ENCODE results near the gene SMARCC1.

The SMARCC1 gene

GRCh38 chr3:47635536-47635935, 146.2 kb downstream of the SMARCC1 start:
- DNase-seq (ENCODE audit: low read depth in 2 of 2) = no peak

DNA sequence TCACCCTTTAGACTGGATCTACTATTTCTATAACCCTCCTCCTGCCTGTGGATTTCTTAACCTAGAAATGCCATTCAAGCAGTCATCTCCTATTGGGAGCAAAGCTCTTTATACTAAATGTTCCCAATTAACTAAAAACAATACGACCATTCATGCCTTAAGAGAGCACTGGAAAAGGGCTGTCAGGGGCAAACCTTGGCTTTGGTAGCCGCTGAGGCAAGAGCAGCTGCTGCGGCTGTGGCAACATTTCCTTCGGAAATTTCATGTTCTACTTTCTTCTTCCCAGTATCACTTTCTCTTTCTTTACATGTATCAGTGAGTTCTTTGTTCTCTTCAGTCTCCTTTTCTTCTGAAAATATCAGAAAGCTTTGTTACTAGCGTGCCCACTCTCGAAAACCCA, 146.7 kb downstream of the SMARCC1 start:
- DNase-seq (ENCODE audit: low read depth in 2 of 2) = no peak

DNA sequence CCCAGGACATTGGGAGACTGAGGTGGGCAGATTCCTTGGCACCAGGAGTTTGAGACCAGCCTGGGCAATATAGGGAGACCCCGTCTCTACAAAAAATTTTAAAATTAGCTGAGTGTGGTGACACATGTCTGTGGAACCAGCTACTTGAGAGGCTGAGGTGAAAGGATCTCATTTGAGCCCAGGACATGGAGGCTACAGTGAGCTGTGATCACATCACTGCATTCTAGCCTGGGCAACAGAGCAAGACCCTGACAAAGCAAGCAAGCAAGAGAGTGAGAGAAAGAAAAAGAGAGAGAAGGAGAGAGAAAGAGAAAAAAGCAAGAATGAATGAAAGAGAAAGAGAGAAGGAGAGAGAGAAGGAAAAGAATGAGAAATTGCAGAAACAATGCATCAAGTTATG, 150.9 kb downstream of the SMARCC1 start:
- DNase-seq (ENCODE audit: low read depth in 2 of 2) = no peak

DNA sequence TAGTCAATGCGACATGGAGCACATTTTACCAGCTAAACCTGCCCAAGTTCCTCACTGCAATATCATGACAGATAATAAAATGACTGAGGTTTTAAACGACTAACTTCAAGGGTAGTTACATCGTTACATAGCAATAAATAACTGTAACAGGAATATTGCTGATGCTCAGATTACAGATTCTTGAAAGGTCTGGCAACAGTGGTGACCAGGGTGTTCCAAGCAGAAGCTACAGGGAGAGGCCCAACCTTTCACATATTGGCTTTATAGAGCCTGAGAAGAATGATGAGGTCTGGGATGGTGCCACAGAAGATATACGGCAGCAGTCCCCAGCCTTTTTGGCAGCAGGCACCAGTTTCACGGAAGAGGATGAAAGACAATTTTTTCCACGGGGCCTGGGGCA, 151.9 kb downstream of the SMARCC1 start:
- DNase-seq (ENCODE audit: low read depth in 2 of 2) = no peak

DNA sequence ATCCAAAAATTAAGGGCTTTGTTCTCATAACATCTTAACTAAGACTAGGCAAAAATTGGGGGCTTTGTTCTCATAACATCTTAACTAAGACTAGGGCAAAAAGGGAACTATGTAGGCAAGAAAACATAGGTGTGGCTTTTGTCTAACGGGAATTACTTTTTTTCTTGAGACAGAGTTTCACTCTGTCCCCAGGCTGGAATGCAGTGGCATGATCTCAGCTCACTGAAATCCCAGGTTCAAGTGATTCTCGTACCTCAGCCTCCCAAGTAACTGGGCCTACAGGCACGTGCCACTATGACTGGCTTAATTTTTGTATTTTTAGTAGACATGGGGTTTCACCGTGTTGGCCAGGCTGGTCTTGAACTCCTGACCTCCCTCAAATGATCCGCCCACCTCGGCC, 153.3 kb downstream of the SMARCC1 start:
- DNase-seq (ENCODE audit: low read depth in 2 of 2) = no peak

DNA sequence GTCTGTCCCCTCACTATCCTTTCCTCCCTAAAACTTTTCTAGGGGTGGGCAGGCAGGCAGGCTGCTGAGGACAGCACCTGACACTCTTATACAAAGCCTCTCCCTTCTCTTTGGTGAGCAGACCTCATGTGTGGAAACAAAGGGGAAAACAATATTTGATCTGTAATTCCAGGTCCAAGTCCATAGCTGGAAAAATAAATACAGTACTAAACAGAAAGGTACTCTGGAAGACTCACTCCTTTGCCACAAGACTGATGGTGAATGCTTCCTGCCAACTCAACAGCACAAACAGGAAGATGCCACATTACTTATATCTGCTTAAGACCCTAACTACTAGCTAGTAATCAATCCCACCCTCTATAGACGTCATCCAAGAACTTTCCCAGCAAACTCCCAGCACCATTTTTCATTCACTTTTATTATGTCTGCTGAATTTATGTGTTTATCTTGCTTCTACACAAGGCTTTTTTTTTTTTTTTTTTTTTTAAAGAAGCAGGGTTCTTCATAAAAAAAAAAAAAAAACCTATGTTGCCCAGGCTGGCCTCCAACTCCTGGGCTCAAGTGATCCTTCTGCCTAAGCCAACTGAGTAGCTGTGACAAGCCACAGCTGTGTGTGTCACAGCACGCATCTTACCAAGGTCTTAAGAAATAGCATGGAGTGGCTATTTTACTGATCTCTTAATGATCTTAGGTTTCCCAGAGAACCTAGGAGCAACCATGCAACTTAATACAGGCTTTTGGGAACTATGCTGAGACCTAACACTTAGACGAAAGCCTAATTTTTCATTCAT, 158.8 kb downstream of the SMARCC1 start:
- no peak for DNase-seq (ENCODE audit: low read depth in 2 of 2)

GRCh38 chr3:47617086-47618010, 164.3 kb downstream of the SMARCC1 start:
- no peak for DNase-seq (ENCODE audit: low read depth in 2 of 2)

DNA sequence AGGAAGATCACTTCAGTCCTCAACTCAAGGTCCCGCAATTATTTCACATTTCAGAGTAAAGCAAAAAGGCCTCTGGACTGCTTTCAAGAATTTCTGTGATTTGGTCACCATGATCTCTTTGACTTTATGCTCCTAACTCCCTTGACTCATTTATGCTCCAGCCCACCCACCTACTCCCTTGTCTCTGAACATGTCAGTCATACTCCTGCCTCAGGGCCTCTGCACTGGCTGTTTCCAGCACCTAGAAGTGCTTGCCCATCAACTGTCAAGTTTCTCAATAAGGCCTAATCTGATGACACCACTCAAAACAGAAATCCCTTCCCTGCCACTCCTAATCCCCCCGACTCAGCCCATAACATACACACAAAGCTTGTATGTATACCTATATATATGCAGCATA, 166.9 kb downstream of the SMARCC1 start:
- no peak for DNase-seq (ENCODE audit: low read depth in 2 of 2)

DNA sequence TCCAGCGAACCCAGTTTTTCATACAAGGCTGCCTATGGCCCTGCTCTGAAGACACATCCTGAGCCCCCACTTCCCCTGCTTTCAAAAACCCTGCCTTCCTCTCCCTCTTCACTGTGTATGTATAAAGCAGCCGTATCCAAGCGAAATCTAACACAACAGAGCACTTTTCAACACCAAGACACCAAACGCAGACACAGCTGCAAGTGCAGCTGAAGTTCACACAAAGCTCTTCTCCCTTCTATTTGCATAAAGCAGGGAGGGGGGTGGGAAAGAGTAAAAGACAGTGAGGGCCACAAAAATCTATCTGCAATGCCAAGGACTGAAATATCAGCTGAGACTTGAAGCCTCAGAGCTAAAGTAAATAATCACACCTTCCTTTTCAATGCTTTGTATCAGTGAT, 168.0 kb downstream of the SMARCC1 start:
- no peak for DNase-seq (ENCODE audit: low read depth in 2 of 2)

GRCh38 chr3:47612879-47613278, 168.8 kb downstream of the SMARCC1 start:
- no peak for DNase-seq (ENCODE audit: low read depth in 2 of 2)

DNA sequence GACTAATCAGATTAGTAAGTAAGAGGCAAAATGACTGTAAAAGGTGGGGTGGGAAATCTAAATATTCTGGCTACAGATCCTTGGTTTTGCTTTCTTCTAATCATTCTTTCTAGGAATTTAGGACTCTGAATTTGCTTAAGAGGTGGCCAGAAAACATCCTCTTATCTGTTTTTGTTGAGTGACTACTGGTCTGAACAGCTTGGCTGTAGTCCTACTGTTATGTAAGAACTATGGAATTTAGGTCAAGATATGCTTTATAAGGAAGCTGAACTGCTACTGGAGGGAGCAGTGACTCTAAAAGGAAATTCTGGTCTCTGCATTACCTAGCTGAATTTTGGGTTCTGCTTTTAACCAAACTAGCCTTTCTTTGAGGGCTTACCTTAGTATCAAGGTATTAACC, 169.5 kb downstream of the SMARCC1 start:
- no peak for DNase-seq (ENCODE audit: low read depth in 2 of 2)

DNA sequence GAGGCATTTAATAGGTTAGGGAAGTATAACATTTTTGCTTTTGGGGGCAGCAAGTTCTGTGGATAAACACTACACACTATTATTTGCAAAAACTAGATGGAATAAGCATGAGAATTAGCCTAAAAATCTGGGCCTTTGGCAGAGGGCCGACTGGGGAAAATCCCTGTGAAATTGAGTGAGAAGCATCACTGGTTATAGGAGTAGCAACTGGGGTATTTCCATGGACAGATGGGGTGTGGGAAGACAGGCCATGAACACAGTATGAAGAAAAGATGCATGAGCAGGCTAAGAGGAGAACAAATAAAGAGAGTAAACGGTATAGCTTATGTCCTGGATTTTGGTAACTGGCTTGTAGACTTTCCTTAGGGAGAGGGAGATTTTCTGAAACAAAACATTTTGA, 170.1 kb downstream of the SMARCC1 start:
- DNase-seq (ENCODE audit: low read depth in 2 of 2) = no peak

GRCh38 chr3:47610583-47610982, 171.1 kb downstream of the SMARCC1 start:
- DNase-seq (ENCODE audit: low read depth in 2 of 2) = no peak

- DNase-seq (ENCODE audit: low read depth in 2 of 2) = no peak
These were observed 174.4 kb downstream of the SMARCC1 start for GRCh38 chr3:47607335-47607734.

- no peak for DNase-seq (ENCODE audit: low read depth in 2 of 2)
These were observed 175.5 kb downstream of the SMARCC1 start for GRCh38 chr3:47606165-47606564.

DNA sequence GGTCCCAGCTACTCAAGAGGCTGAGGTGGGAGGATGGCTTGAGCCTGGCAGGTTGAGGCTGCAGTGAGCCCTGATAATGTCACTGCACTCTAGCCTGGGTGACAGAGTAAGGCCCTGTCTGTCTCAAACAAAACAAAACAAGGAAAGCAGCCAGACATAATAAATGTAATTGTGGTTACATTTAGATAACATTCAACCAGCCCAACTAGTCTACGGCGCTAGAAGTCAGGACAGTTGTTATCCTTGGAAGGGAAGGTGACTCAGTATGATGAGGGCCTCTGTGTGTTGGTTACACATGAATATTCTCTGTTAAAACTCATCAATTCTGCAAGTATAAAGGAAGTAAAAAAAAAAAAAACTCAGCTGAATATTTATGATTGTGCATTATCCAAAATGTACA, 176.0 kb downstream of the SMARCC1 start:
- DNase-seq (ENCODE audit: low read depth in 2 of 2) = no peak

- DNase-seq (ENCODE audit: low read depth in 2 of 2) = no peak
These were observed 177.5 kb downstream of the SMARCC1 start for GRCh38 chr3:47604145-47604544.

DNA sequence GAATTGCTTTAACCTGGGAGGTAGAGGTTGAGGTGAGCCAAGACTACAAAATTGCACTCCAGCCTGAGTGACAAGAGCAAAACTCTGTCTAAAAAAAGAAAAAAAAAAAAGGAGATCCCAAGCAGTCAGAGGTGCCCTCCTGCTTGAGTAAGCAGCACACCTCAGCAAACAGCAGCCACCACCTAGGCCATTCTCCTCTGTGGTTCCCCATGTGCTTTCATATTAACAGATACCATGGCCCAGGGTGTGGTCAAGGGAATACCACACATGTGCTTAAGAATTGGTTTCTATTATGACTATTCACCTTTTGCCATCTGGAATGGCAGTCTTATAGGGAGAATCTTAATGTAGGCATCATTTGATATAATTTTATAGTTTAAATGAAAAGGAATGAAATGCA, 178.4 kb downstream of the SMARCC1 start:
- no peak for DNase-seq (ENCODE audit: low read depth in 2 of 2)

- no peak for DNase-seq (ENCODE audit: low read depth in 2 of 2)
These were observed 180.4 kb downstream of the SMARCC1 start for GRCh38 chr3:47601281-47601680.

DNA sequence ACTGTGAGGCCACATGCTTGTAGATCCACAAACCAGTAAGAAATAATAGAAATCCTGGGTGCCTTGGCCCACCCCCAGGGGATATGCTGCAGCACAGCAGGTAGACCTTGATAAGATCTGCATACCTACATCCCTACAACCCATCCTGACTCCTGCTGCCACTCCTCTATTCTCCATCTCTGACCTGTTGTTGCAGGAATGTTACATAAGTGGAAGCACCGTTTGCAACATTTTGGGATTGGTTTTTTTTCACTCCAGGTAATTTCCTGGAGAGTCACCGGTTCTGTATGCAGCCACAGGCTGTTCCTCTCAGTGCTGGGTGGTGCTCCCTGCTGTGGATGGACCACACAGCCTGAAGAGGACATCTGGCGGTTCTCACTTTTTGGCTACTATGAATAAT, 186.9 kb downstream of the SMARCC1 start:
- no peak for DNase-seq (ENCODE audit: low read depth in 2 of 2)

DNA sequence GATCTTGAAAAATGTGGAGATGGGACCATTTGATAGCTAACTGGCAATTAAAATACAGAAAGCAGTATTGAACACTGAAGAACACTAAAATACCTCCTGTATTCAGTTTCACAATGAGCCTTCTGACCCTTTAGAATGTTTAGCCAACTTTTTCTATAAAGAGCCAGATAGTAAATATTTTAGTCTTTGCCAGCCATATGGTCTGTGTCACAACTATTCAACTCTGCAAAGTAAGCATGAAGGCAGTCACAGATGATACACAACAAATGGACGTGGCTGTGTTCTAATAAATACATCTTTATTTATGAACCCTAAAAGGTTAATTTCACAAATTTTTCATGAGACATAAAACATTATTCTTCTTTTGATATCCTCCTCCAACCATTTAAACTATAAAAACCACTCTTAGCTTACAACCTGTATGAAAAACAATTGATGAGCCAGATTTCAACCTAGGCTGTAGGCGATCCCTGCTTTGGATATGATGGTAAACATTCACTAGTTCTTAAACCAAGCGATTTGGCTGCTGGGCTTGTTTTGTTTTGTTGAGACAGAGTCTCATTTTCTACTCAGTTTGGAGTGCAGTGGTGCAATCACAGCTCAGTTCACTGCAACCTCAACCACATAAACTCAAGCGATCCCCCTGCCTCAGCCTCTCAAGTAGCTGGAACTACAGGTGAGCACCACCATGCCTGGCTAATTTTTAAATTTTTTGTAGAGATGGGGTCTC, 189.5 kb downstream of the SMARCC1 start:
- DNase-seq (ENCODE audit: low read depth in 2 of 2) = no peak

DNA sequence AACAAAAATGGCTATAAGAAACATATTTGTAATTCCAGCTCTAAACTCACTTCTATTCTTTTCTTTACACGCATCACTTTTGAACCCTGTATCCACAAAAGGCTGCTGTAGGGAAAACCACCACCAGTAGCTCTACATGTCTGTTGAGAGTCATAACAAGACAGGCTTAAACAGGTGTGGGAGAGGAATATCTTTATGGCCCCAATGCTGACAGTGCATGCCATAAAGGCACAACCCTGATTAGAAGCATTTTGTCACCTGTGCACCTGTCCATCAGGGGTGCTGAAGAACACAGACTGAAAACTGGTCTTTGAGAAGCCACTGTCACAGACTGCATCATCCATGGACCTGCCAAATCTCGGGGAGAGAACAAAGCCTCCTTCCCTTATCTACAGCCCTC, 191.5 kb downstream of the SMARCC1 start:
- DNase-seq (ENCODE audit: low read depth in 2 of 2) = no peak

Data from stimulated activated CD4-positive, alpha-beta T cell treated with anti-CD3 and anti-CD28 coated beads, Interleukin-1b, Interleukin-23, amount 100 ng/mL, for 4 hours (primary cell).